Neuronal stem cell (in vitro differentiated cells): Measurements from ENCODE around the gene CCDC170.
"Not testable (repeated sequence)": the region's sequence is repeated elsewhere in the genome, so short reads cannot be mapped to it uniquely, and the experiment has no call there.

Experiments used
- DNase-seq: peaks from one replicate; pipeline ENCODE4 v3.0.0-alpha.2; 2013; ENCODE audit warnings: low spot score
- H2AFZ ChIP-seq: one replicate; pipeline ENCODE4 v1.6.1; 2013; ENCODE audit warnings: mild to moderate bottlenecking, low read length, inconsistent platforms
- H2AK5ac ChIP-seq: 2 replicates; pipeline ENCODE4 v1.6.1; 2013; ENCODE audit warnings: low read depth, mild to moderate bottlenecking, inconsistent platforms, low read length, moderate library complexity, mixed read lengths
- H2BK120ac ChIP-seq: 2 replicates; pipeline ENCODE4 v1.6.1; 2013; ENCODE audit warnings: low read depth, mild to moderate bottlenecking, inconsistent platforms, low read length, moderate library complexity, mixed read lengths
- H2BK12ac ChIP-seq: one replicate; pipeline ENCODE4 v1.6.1; 2013; ENCODE audit warnings: low read length, inconsistent platforms
- H2BK15ac ChIP-seq: 2 replicates; pipeline ENCODE4 v1.6.1; 2013; ENCODE audit warnings: mild to moderate bottlenecking, low read length, inconsistent platforms, mixed read lengths
- H2BK5ac ChIP-seq: one replicate; pipeline ENCODE4 v1.6.1; 2013; ENCODE audit warnings: inconsistent platforms, mild to moderate bottlenecking, low read length, moderate library complexity
- H3K14ac ChIP-seq: one replicate; pipeline ENCODE4 v1.6.1; 2013; ENCODE audit warnings: low read length, inconsistent platforms
- H3K18ac ChIP-seq: 2 replicates; pipeline ENCODE4 v1.6.1; 2013; ENCODE audit warnings: low read length, inconsistent platforms
- H3K23ac ChIP-seq: 2 replicates; pipeline ENCODE4 v1.6.1; 2013; ENCODE audit warnings: low read depth, mild to moderate bottlenecking, mixed read lengths, low read length, inconsistent platforms; ENCODE audit not compliant: poor library complexity
- H3K27ac ChIP-seq: replicated peaks from 3 replicates; pipeline ENCODE4 v1.5.1; 2013; ENCODE audit warnings: low read length, inconsistent platforms
- H3K27me3 ChIP-seq, 3 experiments: 2 replicates each; pipeline ENCODE4 v1.6.1; 2013; ENCODE audit warnings: low read length in 3 of 3, mild to moderate bottlenecking in 2 of 3, inconsistent platforms in 1 of 3, low read depth in 1 of 3, mixed read lengths in 1 of 3, moderate library complexity in 1 of 3; ENCODE audit not compliant: control insufficient read depth in 3 of 3, insufficient read depth in 3 of 3
- H3K36me3 ChIP-seq, 2 donors: replicated peaks in 1 of 2; 2 replicates each; pipeline ENCODE4 v1.6.1; 2013; ENCODE audit warnings: low read length in 2 of 2; ENCODE audit not compliant: control insufficient read depth in 2 of 2, insufficient read depth in 2 of 2
- H3K4ac ChIP-seq: 2 replicates; pipeline ENCODE4 v1.6.1; 2013; ENCODE audit warnings: inconsistent platforms, mild to moderate bottlenecking, low read length, moderate library complexity
- H3K4me1 ChIP-seq, 2 donors: 1 replicate in 1 of 2; 2 replicates in 1 of 2; pipeline ENCODE4 v1.6.1; 2013; ENCODE audit warnings: low read length in 2 of 2, low read depth in 1 of 2; ENCODE audit not compliant: control insufficient read depth in 2 of 2, insufficient read depth in 1 of 2
- H3K4me2 ChIP-seq: one replicate; pipeline ENCODE4 v1.6.1; 2013; ENCODE audit warnings: mild to moderate bottlenecking, low read length, inconsistent platforms; ENCODE audit not compliant: insufficient read depth, poor library complexity, severe bottlenecking
- H3K4me3 ChIP-seq, 2 donors: 2 replicates each; pipeline ENCODE4 v1.5.1; 2013; ENCODE audit warnings: low read length in 2 of 2, mild to moderate bottlenecking in 2 of 2, inconsistent platforms in 1 of 2, moderate library complexity in 1 of 2
- H3K79me1 ChIP-seq: one replicate; pipeline ENCODE4 v1.6.1; 2013; ENCODE audit warnings: low read depth, mild to moderate bottlenecking, inconsistent platforms, low read length, moderate library complexity
- H3K9ac ChIP-seq: one replicate; pipeline ENCODE4 v1.6.1; 2013; ENCODE audit warnings: mild to moderate bottlenecking, low read depth, low read length, inconsistent platforms; ENCODE audit not compliant: poor library complexity
- H3K9me3 ChIP-seq, 2 donors: replicated peaks in 1 of 2; 2 replicates each; pipeline versions ENCODE3 to v1.6.1; 2013; ENCODE audit warnings: low read length in 2 of 2, mild to moderate bottlenecking in 2 of 2, inconsistent platforms in 1 of 2, low read depth in 1 of 2, mixed read lengths in 1 of 2, moderate library complexity in 1 of 2; ENCODE audit not compliant: control insufficient read depth in 2 of 2, insufficient read depth in 1 of 2
- H4K8ac ChIP-seq: one replicate; pipeline ENCODE4 v1.6.1; 2013; ENCODE audit warnings: low read depth, mild to moderate bottlenecking, inconsistent platforms, low read length, moderate library complexity
- H4K91ac ChIP-seq: one replicate; pipeline ENCODE4 v1.6.1; 2013; ENCODE audit warnings: low read length, low read depth, mild to moderate bottlenecking, inconsistent platforms; ENCODE audit not compliant: poor library complexity
- WGBS, 2 donors: extraction: QIAGEN DNeasy Blood & Tissue Kit; methylation state at CpG; one replicate each; pipeline ENCODE4 v1.1.7; 2013; ENCODE audit warnings: missing lambda C conversion rate in 2 of 2, mixed read lengths in 1 of 2; ENCODE audit not compliant: insufficient read length in 2 of 2, insufficient replicate concordance in 1 of 2; ENCODE audit errors: extremely low coverage in 2 of 2; 5-methylcytosine and 5-hydroxymethylcytosine counted together

CCDC170 gene

GRCh38 chr6:151539506-151540268, 45.9 kb downstream of the CCDC170 start:
- WGBS, 2 donors, result no CpG with 5 or more reads among the region's 1 CpG
- no peak overlapping the region for H3K4me2 ChIP-seq

GRCh38 chr6:151544453-151544852, 50.6 kb downstream of the CCDC170 start:
- Histone ChIP-seq H4K91ac (no peak overlapping the region), H3K27ac (no peak overlapping the region), H3K14ac (no peak overlapping the region), H2BK15ac (no peak overlapping the region), H3K4me1 (no peaks in the 10 kb centered on the region), H3K4ac (no peak overlapping the region), H3K27me3 (no peaks in the 10 kb centered on the region), H2AK5ac (no peak overlapping the region), H3K18ac (no peak overlapping the region), H2BK5ac (no peak overlapping the region), H3K4me3 (no peak overlapping the region), H3K9me3 (peaks cover 0 to 2% of the 10 kb centered on the region in 2 donors), H3K4me2 (no peak overlapping the region), H3K36me3 (no peaks in the 10 kb centered on the region), H2BK120ac (no peak overlapping the region), H4K8ac (no peak overlapping the region), H3K23ac (no peak overlapping the region), H3K9ac (no peak overlapping the region), H2BK12ac (no peak overlapping the region), H2AFZ (no peak overlapping the region), H3K79me1 (no peaks in the 10 kb centered on the region)
- WGBS, 2 donors, result no CpG with 5 or more reads among the region's 1 CpG
- DNase-seq, result no peak

More at GRCh38 chr6:151539506-151540268, 45.9 kb downstream of the CCDC170 start:
- Histone ChIP-seq H2BK12ac (no peak overlapping the region), H3K79me1 (no peaks in the 10 kb centered on the region), H4K91ac (no peak overlapping the region), H3K36me3 (no peaks in the 10 kb centered on the region), H3K27me3 (no peaks in the 10 kb centered on the region), H3K4me3 (no peak overlapping the region), H3K18ac (no peak overlapping the region), H3K4ac (no peak overlapping the region), H3K4me1 (peaks cover 0 to under 1% of the 10 kb centered on the region in 2 donors), H3K9ac (no peak overlapping the region), H2BK15ac (no peak overlapping the region), H3K27ac (no peak overlapping the region), H3K14ac (no peak overlapping the region), H2BK120ac (no peak overlapping the region), H2BK5ac (no peak overlapping the region), H3K9me3 (peaks cover 0 to 2% of the 10 kb centered on the region in 2 donors), H2AFZ (no peak overlapping the region), H2AK5ac (no peak overlapping the region), H3K23ac (no peak overlapping the region), H4K8ac (no peak overlapping the region)
- no peak for DNase-seq

GRCh38 chr6:151544884-151545283, 51.1 kb downstream of the CCDC170 start:
- H2AK5ac ChIP-seq, H3K18ac ChIP-seq, H3K14ac ChIP-seq: not testable (repeated sequence)

GRCh38 chr6:151546941-151547659, 53.3 kb downstream of the CCDC170 start:
- H4K8ac ChIP-seq, result no peak overlapping the region
- no peak overlapping the region for H2AFZ ChIP-seq
- H3K23ac ChIP-seq, result no peak overlapping the region
- no peak overlapping the region for H3K4ac ChIP-seq
- no peak overlapping the region for H3K18ac ChIP-seq
- H3K79me1 ChIP-seq, result no peaks in the 10 kb centered on the region
- no peak overlapping the region for H2BK12ac ChIP-seq
- H3K27ac ChIP-seq, result no peak overlapping the region
- H3K9me3 ChIP-seq, result peaks cover 0 to 2% of the 10 kb centered on the region in 2 donors
- no peak overlapping the region for H2BK120ac ChIP-seq
- H3K4me3 ChIP-seq, result no peak overlapping the region
- no peak overlapping the region for H3K4me2 ChIP-seq
- no peak overlapping the region for H3K14ac ChIP-seq
- H2AK5ac ChIP-seq, result no peak overlapping the region
- H3K27me3 ChIP-seq, result no peaks in the 10 kb centered on the region
- DNase-seq, result no peak
- no peak overlapping the region for H4K91ac ChIP-seq
- H2BK15ac ChIP-seq, result no peak overlapping the region
- no CpG with 5 or more reads among the region's 13 CpGs for WGBS, 2 donors
- H3K9ac ChIP-seq, result no peak overlapping the region
- H2BK5ac ChIP-seq, result no peak overlapping the region
- H3K36me3 ChIP-seq, result no peaks in the 10 kb centered on the region
- H3K4me1 ChIP-seq, result no peaks in the 10 kb centered on the region

More at GRCh38 chr6:151544884-151545283, 51.1 kb downstream of the CCDC170 start:
- H2BK120ac ChIP-seq, H3K36me3 ChIP-seq, H3K27me3 ChIP-seq, H3K23ac ChIP-seq, H3K4me2 ChIP-seq, H3K79me1 ChIP-seq, H3K9ac ChIP-seq, H3K4me1 ChIP-seq, H3K27ac ChIP-seq, H2AFZ ChIP-seq, H2BK12ac ChIP-seq, H2BK5ac ChIP-seq, H4K91ac ChIP-seq, H4K8ac ChIP-seq, H2BK15ac ChIP-seq, DNase-seq, H3K4me3 ChIP-seq, H3K4ac ChIP-seq, H3K9me3 ChIP-seq: not testable (repeated sequence)
- no CpG with 5 or more reads among the region's 6 CpGs for WGBS, 2 donors
